ENCODE measurements around the gene SPTBN4.

GRCh38 chr19:40421993-40422747 lies 44.6 kb upstream of the SPTBN4 start:
- TF ChIP-seq CTCF (IDR thresholded peaks at IDR 0.05; ENCODE audit: poor library complexity, severe bottlenecking) (no peak), POLR2AphosphoS5 (IDR thresholded peaks at IDR 0.05) (no peak), EP300 (conservative IDR thresholded peaks at IDR 0.05; ENCODE audit: poor library complexity, severe bottlenecking) (no peak)

Measured in neural cell (in vitro differentiated cells).